GM18526 (cell line): Measurements from ENCODE around the gene STK32A.

Experiments used
- POLR2A ChIP-seq: IDR thresholded peaks from 3 replicates; pipeline ENCODE4 v1.6.1; 2011; ENCODE audit not compliant: insufficient read length; ENCODE audit errors: extremely low read depth

The STK32A gene

DNA sequence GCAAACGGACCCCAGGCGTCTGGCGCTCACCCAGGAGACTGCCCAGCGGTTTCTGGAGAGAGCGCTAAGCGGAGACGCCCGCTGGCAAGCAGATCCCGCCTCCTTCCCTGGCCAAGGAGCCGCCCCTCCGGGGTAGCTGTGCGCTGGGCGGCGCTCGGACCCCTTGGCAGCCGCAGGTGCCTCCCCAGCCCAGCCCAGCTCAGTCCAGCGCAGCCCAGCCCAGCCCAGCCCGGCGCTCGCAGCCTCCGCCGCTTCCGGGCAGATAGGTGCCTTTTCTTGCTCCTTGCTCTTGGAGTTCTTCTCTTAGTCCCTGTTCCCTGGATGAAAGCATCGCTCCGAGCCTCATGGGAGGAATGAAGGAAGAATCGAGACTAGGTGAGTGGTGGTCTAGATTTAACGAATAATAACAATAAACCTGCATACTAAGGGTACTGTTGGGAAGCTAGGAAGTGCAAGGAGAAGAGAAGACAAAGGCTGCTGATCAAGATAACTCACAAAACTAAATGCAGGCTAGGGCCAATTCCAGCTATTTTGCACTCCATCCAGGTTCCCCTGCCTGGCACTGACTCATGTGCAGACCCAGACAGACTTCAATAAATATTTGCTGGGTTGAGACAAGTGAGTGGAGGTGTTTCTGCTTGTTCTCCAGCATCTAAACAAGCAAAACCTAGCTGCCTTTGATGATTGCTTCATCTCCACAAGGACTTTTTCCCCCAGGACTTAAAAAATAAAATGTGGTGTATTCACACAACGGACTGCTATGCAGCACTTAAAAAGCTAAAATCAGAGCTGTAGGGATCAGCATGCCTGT is at the start of gene STK32A:
TSS of gene STK32A (plus strand) at position 202 of the 811 bp plus-strand sequence. CDS start 4,609 bp downstream, outside the sequence.
- TF ChIP-seq POLR2A: no peak

- TF ChIP-seq POLR2A: no peak
These were observed 47.7 kb upstream of the STK32A start for GRCh38 chr5:147187099-147187540.

- TF ChIP-seq POLR2A: no peak
These were observed 46.4 kb upstream of the STK32A start for GRCh38 chr5:147188200-147189108.

DNA sequence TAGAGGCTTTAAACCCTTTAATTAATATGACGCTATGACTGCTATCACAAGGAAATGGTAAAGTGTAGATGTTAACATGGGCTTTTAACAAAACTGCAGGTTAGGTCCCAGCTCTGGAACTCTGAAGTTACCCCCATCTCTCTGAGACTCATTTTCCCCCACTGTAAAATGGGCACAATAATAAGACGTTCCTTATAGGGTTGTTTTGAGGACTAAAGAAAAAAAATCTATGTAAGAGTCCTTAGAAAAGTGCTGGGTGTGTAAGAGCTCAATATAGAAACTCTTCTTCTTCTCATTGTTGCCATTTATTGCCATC is 45.8 kb upstream of the STK32A start:
- TF ChIP-seq POLR2A: no peak

DNA sequence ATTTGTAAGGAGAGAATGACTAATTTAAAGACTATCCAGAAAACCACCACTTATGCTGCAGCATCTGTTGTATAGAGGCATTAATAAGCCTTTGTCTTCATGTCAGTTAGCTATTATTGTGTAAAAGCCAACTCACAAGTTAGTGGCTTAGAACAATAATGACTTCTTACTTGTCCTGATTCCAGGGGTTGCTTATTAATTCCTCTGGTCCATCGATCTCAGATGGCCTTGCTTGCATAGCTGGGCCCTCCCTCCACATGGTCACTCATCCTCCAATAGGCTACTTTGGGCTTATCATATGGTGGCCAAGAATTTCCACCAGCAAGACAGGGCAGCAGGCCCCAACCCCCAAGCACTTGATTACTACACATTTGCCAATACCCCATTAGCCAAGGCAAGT is 44.5 kb upstream of the STK32A start:
- TF ChIP-seq POLR2A: no peak

GRCh38 chr5:147193123-147193522 is 41.7 kb upstream of the STK32A start:
- no peak for TF ChIP-seq POLR2A

DNA sequence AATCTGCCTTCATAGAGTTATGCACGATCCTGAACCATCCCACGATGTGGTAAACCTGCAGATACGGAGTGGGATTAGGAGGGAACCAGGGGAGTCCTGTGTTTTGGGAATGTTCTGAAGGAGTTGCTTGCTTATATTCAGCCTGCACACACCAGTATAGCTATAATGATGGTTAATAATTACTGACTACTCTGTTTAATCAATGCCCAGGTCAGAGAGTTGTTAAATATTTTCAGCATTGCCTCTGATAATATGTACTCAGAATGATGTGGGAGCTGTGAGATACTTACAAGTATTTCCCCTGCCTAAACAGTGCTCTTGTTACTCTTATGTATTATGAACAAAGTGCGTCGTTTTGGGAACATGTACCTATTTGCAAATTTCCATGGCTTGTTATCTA is 34.8 kb upstream of the STK32A start:
- no peak for TF ChIP-seq POLR2A

DNA sequence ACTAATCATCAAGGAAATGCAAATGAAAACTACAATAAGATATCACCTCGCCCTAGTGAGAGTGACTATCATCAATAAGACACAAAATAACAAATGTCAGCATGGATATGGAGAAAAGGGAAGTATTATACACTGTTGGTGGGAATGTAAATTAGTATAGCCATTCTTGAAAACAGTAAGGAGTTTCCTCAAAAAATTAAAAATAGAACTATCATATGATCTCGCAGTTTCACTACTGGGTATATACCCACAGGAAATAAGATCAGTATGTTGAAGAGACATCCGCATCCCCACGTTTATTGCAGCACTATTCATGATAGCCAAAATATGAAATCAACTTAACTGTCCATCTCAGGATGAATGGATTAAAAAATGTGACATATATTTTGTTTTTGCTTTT is 31.6 kb upstream of the STK32A start:
- no peak for TF ChIP-seq POLR2A

DNA sequence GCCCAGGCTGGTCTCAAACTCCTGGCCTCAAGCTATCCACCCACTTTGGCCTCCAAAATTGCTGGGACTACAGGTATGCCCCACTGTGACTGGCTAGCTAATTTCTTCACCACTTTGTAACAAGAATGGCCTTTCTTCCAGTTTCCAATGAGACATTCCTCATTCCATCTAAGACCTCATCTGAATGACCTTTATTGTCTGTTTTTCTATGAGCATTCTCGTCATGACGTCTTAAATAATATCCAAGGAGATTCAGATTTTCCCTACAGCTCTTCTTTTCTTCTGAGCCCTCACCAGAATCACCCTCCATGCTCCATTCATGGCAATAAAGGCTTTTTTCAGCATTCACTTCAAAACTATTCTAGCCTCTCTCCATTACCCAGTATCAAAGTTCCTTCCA is 30.2 kb upstream of the STK32A start:
- no peak for TF ChIP-seq POLR2A

- no peak for TF ChIP-seq POLR2A
These were observed 26.7 kb upstream of the STK32A start for GRCh38 chr5:147208134-147208533.

- no peak for TF ChIP-seq POLR2A
These were observed 18.2 kb upstream of the STK32A start for GRCh38 chr5:147216552-147217154.

- TF ChIP-seq POLR2A: no peak
These were observed 11.5 kb upstream of the STK32A start for GRCh38 chr5:147223343-147223742.

DNA sequence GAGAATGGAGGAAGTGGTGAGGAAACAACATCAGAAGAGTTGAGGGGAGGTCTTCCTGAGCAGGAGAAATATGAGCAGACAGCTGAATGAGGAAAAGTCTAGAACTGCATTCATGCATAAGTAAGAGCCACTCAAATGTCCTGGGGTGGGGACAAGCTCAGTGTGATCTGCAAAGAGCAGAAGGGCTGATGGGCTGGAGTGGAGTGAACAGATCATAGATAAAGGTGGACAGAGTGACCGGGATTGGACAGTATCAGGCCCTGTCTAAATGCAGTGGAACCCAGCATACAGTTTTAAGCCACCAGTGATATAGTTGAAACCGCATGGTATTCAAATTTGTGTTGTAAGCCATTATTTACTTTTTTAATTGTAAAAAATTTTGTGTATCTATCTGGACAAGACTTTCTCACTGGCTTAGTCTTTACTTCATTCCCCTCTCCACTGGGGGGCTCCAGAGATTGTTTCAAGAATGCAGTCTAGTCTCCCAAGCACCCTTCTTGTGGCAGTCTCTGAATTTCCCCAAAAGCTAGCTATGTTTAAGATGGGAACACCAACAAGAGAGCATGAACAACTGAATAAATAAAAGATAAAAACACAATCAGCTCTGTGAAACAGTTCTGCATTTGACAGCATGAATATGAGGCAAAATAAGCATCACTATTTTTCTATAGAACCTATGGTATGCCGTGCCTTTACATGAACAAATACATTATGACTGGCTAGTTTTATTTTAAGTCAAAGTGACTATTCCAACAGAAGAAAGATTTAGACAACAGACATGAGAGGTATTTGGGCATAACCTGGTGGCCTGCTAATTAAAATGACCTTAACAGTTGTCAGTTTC is 10.7 kb upstream of the STK32A start:
- no peak for TF ChIP-seq POLR2A

DNA sequence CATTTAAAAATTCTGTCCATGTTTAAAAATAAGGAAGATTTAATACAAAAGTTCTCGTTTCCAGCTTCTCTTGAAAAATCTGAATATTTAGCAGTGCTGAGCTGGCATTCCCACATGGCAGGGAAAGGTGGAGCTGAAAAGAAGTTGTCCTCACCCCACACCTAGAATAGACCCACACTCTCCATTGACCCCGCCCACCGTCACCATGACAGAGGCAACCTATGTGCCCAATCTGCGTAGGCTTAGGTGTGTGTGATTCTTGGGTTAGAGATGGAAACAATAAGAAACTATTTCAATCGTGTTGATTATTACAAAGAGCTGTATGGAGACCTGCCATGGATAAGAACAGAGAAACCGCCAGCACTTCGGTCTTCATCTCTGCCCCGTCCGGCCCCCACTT is 8.9 kb upstream of the STK32A start:
- TF ChIP-seq POLR2A: no peak

- TF ChIP-seq POLR2A: no peak
These were observed 8.3 kb upstream of the STK32A start for GRCh38 chr5:147226512-147226911.
